Posterior cingulate gyrus (tissue), 11 donors: ENCODE results near the gene C11orf71.

Experiments
- DNase-seq, 10 donors: peaks; one replicate each; pipeline versions ENCODE4 v3.0.0 to v3.0.0-alpha.2; 2020 to 2021; ENCODE audit warnings: mixed read lengths in 3 of 10
- intact Hi-C: fragments of 100-400 bp; cut with DNase I; formaldehyde crosslinking; loops from one replicate; pipeline ENCODE4 v1.15.1; 2023

The C11orf71 gene

DNA sequence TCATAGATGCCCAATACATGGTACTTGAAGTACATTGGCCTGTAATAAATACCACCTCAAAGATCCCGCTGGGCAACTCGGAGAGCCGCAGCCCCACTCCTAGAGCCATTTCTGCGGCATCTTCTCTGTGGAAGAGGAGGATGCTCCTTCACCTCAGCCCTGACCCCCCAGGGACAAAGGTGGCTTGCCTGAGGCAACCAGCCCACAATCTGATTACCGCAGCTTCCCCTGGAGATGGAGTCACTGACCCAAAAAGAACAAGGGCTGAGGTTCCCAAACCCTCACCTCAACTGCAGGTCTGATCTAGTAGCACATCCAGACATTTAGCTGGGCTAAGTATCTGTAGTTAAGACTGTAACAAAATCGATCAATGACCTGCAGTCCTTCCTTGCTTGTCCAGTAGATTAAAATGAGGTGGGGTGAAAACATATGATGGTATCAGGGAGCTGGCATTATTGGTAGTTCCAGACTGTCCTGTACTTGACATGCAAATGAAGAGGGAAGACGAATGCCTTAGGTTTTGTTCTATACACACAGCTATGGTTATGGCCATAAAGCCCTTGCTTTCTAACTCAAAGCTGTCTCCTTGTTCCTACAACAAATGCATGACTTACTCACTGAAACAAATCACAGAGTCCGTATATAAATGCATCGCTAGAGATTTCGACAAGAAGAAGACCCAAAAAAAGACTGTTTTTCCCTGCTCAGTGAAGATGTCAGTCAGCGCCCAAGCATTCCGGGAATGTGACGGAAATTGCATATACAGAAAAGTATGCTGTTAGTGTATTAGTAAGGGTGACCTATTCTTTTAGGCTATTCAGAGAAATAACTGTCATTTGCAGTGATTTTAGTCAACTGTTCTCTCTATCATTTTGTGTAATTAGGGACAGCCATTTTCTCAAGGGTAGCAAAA lies 33.7 kb downstream of the C11orf71 start:
- DNase-seq, result no peak
- intact Hi-C loops, result no loop called here

DNA sequence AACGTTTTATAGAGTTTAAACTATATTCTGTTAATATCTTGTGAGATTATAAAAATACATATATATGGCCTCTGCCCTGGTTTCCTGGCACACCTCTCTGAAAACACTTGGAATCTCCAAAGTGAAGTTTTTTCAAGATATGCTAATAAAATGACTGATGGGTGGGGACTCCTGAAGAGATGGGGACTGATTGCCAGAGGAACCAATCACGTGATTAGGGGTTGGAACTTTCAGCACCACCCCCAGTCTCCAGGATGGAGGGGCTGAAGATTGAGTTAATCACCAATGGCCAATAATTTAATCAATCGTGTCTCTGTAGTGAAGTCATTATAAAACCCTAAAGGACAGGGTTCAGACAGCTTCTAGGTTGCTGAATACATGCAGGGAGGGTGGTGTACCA lies 37.4 kb downstream of the C11orf71 start:
- no peak for DNase-seq
- intact Hi-C loops, result no loop called here

DNA sequence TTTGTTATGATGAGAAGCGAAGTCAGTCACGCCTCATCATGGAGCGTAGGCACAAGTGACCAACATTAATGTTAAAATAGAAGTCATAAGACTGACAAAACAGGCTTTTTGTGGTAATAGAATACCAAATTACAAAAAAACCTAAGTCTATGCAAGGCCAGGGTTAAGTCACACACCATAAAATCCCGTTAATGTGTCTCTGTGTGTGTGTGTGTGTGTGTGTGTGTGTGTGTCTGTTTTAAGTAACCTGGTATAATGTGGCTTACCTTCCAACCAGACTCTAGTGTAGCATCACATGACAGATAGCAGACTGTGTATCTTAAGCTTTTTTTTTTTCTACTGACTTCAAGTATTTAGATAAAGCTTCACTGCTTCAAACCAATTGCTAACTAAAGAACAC lies 38.0 kb downstream of the C11orf71 start:
- intact Hi-C loops, result no loop called here
- DNase-seq, result no peak

DNA sequence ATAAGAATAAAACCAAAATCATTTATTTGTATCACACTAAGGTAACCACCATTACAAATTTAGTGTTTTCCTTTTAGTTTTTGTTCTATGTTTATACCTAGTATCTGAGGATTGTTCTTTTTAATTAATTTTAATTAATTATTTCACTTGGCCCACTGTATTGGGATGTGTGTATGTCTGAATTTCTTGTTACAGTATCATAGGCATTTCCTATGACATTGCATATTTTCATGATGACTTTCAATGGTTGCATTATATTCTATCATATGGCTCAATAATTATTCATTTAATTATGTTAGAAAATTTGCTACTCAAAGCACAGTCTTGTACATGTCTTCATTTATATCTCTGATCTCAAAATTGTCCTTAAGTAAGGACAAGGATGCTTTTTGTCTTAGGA lies 41.0 kb downstream of the C11orf71 start:
- intact Hi-C loops, result no loop called here
- no peak for DNase-seq

DNA sequence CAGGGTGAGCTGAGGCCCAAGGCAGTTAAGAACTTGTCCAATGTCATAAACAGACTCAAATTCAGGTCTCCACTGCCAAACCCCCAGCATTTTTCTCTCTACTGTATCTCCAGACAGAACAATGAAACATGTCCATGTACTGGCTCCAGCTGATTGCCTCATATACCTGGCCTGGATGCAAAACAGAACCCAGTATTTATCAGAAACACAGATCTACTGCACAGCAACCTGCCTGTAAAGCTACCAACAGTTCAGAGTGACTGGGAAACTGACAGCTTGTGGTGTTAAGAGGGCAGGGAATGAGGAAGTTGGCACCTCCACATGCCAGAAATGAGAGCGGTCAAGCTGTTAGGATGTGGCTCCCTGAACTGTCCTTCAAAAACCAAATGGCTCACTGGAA lies 41.6 kb downstream of the C11orf71 start:
- intact Hi-C loops, result no loop called here
- DNase-seq, result no peak

DNA sequence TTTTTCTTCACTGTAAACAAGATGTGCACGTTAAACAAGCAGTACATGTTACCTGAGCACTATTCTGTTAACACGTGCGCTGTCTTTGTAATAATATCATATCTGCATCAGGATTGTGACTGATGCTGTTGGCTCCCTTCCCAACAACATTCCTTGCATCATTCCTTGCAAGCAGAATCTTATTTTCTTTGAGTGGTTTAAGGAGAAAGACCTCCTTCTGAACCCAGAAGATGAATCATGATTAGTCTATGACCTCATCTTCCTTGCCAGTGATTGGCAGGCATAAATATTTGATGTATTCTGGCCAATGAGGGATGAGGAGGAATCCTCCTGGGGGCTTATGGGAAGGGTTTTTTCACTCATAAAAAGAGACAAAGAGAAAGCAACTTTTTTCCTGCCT lies 46.2 kb downstream of the C11orf71 start:
- intact Hi-C loops, result no loop called here
- no peak for DNase-seq

DNA sequence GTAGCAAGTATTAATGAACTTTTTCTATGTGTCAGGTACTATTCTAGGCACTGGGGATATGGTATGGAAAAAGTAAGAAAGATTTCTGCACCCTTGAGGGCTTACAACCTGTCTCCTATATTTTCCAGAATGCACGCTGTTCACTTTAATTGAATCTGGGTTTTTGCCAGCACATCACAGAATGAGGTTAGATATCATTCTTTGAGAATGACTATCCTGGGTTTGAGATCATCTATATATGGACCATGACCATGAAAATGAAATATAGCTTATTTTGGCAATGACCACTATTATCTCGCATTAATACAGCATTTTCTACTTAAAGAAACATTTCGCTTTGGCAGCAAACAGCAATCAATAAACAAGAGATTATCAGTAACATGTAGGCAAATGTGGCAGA lies 46.9 kb downstream of the C11orf71 start:
- DNase-seq, result no peak
- intact Hi-C loops, result no loop called here

DNA sequence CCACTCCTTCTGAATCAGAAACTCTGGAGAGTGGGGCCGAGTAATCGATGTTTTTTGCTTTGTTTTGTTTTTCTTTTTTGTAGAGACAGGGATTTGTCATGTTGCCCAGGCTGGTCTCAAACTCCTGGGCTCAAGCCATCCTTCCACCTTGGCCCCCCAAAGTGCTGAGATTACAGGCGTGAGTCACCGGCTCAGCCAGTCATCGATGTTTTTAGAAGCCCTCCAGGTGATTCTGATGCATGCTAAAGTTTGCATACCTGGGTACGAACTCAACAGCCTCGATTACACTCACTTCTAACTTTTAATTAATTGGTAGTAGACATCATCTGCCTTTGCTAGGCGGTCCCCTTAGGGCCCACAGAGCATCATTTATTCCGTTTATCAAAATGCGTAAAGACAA lies 50.3 kb downstream of the C11orf71 start:
- intact Hi-C loops, result no loop called here

More for the DNA sequence above, 50.3 kb downstream of the C11orf71 start:
- DNase-seq, result no peak
